AG09309 (cell line): ENCODE measurements around the gene CAPZB.
A peak's percentile ranks its signal among the peaks of the same experiment; 100 is the strongest.

Source experiments
- DNase-seq: peaks from one replicate; pipeline ENCODE4 v3.0.0-alpha.2; 2010; ENCODE audit warnings: low read depth
- H3K4me3 ChIP-seq: 2 replicates; pipeline ENCODE4 v1.5.1; 2011; ENCODE audit warnings: mild to moderate bottlenecking, low read depth, low read length, moderate library complexity; ENCODE audit not compliant: control insufficient read depth
- CTCF ChIP-seq: IDR thresholded peaks from 2 replicates; pipeline ENCODE4 v1.5.1; 2011; ENCODE audit warnings: mild to moderate bottlenecking, low read depth, low read length, inconsistent platforms; ENCODE audit not compliant: insufficient read depth, control insufficient read depth; ENCODE audit errors: missing control alignments

Gene CAPZB

GRCh38 chr1:19317126-19317910 is 168.0 kb downstream of the CAPZB start:
- no peak for DNase-seq
- no peak for TF ChIP-seq CTCF
- no peak overlapping the region for H3K4me3 ChIP-seq

GRCh38 chr1:19315378-19316198 is 169.8 kb downstream of the CAPZB start:
- H3K4me3 ChIP-seq, result no peak overlapping the region
- no peak for TF ChIP-seq CTCF
- DNase-seq, result no peak

- no peak for DNase-seq
- no peak for TF ChIP-seq CTCF
- no peak overlapping the region for H3K4me3 ChIP-seq
Measured at GRCh38 chr1:19313961-19314882, 171.1 kb downstream of the CAPZB start.

GRCh38 chr1:19313636-19313959 is 171.7 kb downstream of the CAPZB start:
- no peak overlapping the region for H3K4me3 ChIP-seq
- no peak for TF ChIP-seq CTCF
- no peak for DNase-seq

- DNase-seq, result no peak
- TF ChIP-seq CTCF, result no peak
Measured at GRCh38 chr1:19312782-19313635, 172.3 kb downstream of the CAPZB start.

More at GRCh38 chr1:19312782-19313635, 172.3 kb downstream of the CAPZB start:
- H3K4me3 ChIP-seq, result peak overlapping the region; percentile 75
